HCT116 (cell line): ENCODE results near the gene EYA2.

Source experiments
- EZH2 ChIP-seq: fragments of 200-600 bp; sonication (generic); IDR thresholded peaks from 2 replicates; pipeline ENCODE4 v1.6.1; 2017; ENCODE audit warnings: antibody characterized with exemption, mixed run types
- POLR2A ChIP-seq: IDR thresholded peaks from 2 replicates; pipeline ENCODE4 v1.7.0; 2011; ENCODE audit warnings: borderline replicate concordance; ENCODE audit not compliant: insufficient read depth, insufficient read length; ENCODE audit errors: extremely low read depth
- POLR2AphosphoS5 ChIP-seq: IDR thresholded peaks from 2 replicates; pipeline ENCODE4 v1.6.1; 2011; ENCODE audit warnings: mild to moderate bottlenecking, low read depth, low read length, moderate library complexity
- RAD21 ChIP-seq: IDR thresholded peaks from 2 replicates; pipeline ENCODE4 v1.6.1; 2012; ENCODE audit warnings: low read depth, mild to moderate bottlenecking
- REST ChIP-seq: IDR thresholded peaks from 2 replicates; pipeline ENCODE4 v1.6.1; 2012; ENCODE audit warnings: low read depth
- SIN3A ChIP-seq: IDR thresholded peaks from 2 replicates; pipeline ENCODE4 v1.6.1; 2012; ENCODE audit warnings: low read depth
- SP1 ChIP-seq: IDR thresholded peaks from 2 replicates; pipeline ENCODE4 v1.6.1; 2012; ENCODE audit warnings: low read depth
- TCF7L2 ChIP-seq: IDR thresholded peaks from 2 replicates; pipeline ENCODE4 v1.7.0; 2011; ENCODE audit warnings: borderline replicate concordance, inconsistent platforms; ENCODE audit not compliant: insufficient read depth, insufficient read length; ENCODE audit errors: extremely low read depth
- ZFX ChIP-seq: fragments of 450-650 bp; IDR thresholded peaks from 2 replicates; pipeline ENCODE4 v1.6.1; 2017
- ZNF274 ChIP-seq: fragments of 200-500 bp; sonication (Bioruptor generic); IDR thresholded peaks from 2 replicates; pipeline ENCODE4 v1.6.1; 2014; ENCODE audit warnings: mild to moderate bottlenecking, low read depth, low read length, inconsistent platforms
- TF ChIP-seq, protein P1 (sequence below), 3 experiments: fragments of 200-600 bp in 1 of 3; sonication (generic) in 1 of 3; IDR thresholded peaks in 2 of 3; conservative IDR thresholded peaks in 1 of 3; 2 replicates each; pipeline ENCODE4 v1.5.1; 2012 to 2017; ENCODE audit warnings: low read depth in 2 of 3, low read length in 2 of 3, antibody characterized with exemption in 1 of 3, borderline replicate concordance in 1 of 3, control low read depth in 1 of 3, mild to moderate bottlenecking in 1 of 3, mixed read lengths in 1 of 3, mixed run types in 1 of 3, moderate library complexity in 1 of 3; ENCODE audit not compliant: insufficient read depth in 1 of 3
- TF ChIP-seq, protein P2 (sequence below): IDR thresholded peaks from 2 replicates; pipeline ENCODE4 v1.6.1; 2012
- TF ChIP-seq, protein P3 (sequence below): IDR thresholded peaks from 2 replicates; pipeline ENCODE4 v1.6.1; 2012

GRCh38 chr20:47178277-47178676 lies 283.6 kb downstream of the EYA2 start:
- TF ChIP-seq ZFX (no peak), TCF7L2 (no peak), ZNF274 (no peak), EZH2 (no peak), POLR2AphosphoS5 (no peak), POLR2A (no peak), REST (no peak), SIN3A (no peak), RAD21 (no peak), SP1 (no peak)
- TF ChIP-seq, protein P1, sequence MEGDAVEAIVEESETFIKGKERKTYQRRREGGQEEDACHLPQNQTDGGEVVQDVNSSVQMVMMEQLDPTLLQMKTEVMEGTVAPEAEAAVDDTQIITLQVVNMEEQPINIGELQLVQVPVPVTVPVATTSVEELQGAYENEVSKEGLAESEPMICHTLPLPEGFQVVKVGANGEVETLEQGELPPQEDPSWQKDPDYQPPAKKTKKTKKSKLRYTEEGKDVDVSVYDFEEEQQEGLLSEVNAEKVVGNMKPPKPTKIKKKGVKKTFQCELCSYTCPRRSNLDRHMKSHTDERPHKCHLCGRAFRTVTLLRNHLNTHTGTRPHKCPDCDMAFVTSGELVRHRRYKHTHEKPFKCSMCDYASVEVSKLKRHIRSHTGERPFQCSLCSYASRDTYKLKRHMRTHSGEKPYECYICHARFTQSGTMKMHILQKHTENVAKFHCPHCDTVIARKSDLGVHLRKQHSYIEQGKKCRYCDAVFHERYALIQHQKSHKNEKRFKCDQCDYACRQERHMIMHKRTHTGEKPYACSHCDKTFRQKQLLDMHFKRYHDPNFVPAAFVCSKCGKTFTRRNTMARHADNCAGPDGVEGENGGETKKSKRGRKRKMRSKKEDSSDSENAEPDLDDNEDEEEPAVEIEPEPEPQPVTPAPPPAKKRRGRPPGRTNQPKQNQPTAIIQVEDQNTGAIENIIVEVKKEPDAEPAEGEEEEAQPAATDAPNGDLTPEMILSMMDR (IDR thresholded peaks at IDR 0.05 in 2 of 3, conservative IDR thresholded peaks at IDR 0.05 in 1 of 3; ENCODE audit: borderline replicate concordance in 1 of 3, insufficient read depth in 1 of 3, low read depth in 2 of 3, low read length in 2 of 3), result no peak
- TF ChIP-seq, protein P2, sequence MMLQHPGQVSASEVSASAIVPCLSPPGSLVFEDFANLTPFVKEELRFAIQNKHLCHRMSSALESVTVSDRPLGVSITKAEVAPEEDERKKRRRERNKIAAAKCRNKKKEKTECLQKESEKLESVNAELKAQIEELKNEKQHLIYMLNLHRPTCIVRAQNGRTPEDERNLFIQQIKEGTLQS, result no peak
- TF ChIP-seq, protein P3, sequence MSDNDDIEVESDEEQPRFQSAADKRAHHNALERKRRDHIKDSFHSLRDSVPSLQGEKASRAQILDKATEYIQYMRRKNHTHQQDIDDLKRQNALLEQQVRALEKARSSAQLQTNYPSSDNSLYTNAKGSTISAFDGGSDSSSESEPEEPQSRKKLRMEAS, result no peak
